Fibroblast of upper back skin (primary cell): ENCODE results near the gene NCOA7.

Source experiments
- DNase-seq: peaks from one replicate; pipeline ENCODE4 v3.0.0-alpha.2; 2013

NCOA7 gene

GRCh38 chr6:125815080-125815910 is 24.5 kb downstream of the NCOA7 start:
- no peak for DNase-seq

- DNase-seq = no peak
These were observed 26.1 kb downstream of the NCOA7 start for GRCh38 chr6:125816828-125817280.

GRCh38 chr6:125818225-125818657 is 27.5 kb downstream of the NCOA7 start:
- DNase-seq = no peak

- no peak for DNase-seq
These were observed 28.1 kb downstream of the NCOA7 start for GRCh38 chr6:125818772-125819260.

- DNase-seq = no peak
These were observed 29.0 kb downstream of the NCOA7 start for GRCh38 chr6:125819535-125820326.

GRCh38 chr6:125821825-125822281 is 31.1 kb downstream of the NCOA7 start:
- no peak for DNase-seq

GRCh38 chr6:125823180-125823579 is 32.4 kb downstream of the NCOA7 start:
- no peak for DNase-seq

- DNase-seq = peak; percentile 46
These were observed 34.4 kb downstream of the NCOA7 start for GRCh38 chr6:125824946-125825771.

GRCh38 chr6:125826695-125827463 is 36.1 kb downstream of the NCOA7 start:
- DNase-seq = no peak

- DNase-seq = no peak
These were observed 37.1 kb downstream of the NCOA7 start for GRCh38 chr6:125827788-125828320.

GRCh38 chr6:125828476-125829039 is 37.8 kb downstream of the NCOA7 start:
- no peak for DNase-seq

GRCh38 chr6:125829433-125829832 is 38.7 kb downstream of the NCOA7 start:
- DNase-seq = no peak

- no peak for DNase-seq
These were observed 40.9 kb downstream of the NCOA7 start for GRCh38 chr6:125831659-125832058.

GRCh38 chr6:125832391-125833117 is 41.8 kb downstream of the NCOA7 start:
- DNase-seq = no peak

GRCh38 chr6:125834348-125834747 is 43.6 kb downstream of the NCOA7 start:
- no peak for DNase-seq

GRCh38 chr6:125835221-125835744 is 44.5 kb downstream of the NCOA7 start:
- DNase-seq = peak; percentile 53

GRCh38 chr6:125836466-125836865 is 45.7 kb downstream of the NCOA7 start:
- DNase-seq = no peak

- no peak for DNase-seq
These were observed 48.7 kb downstream of the NCOA7 start for GRCh38 chr6:125839471-125839870.

- DNase-seq = no peak
These were observed 49.1 kb downstream of the NCOA7 start for GRCh38 chr6:125839879-125840278.
